Right forelimb (tissue), 1 donor: Measurements from ENCODE around the gene RSPH6A.

Experiments
- DNase-seq: peaks from one replicate; pipeline ENCODE4 v3.0.0-alpha.2; 2018

The RSPH6A gene

GRCh38 chr19:45779231-45780145 lies 35.6 kb downstream of the RSPH6A start:
- DNase-seq, result peak; percentile 80

GRCh38 chr19:45778010-45778661 lies 37.0 kb downstream of the RSPH6A start:
- DNase-seq, result no peak

- DNase-seq, result no peak
Measured at GRCh38 chr19:45777395-45777961, 37.6 kb downstream of the RSPH6A start.

- no peak for DNase-seq
Measured at GRCh38 chr19:45774765-45775164, 40.3 kb downstream of the RSPH6A start.

- no peak for DNase-seq
Measured at GRCh38 chr19:45773384-45773783, 41.7 kb downstream of the RSPH6A start.

- no peak for DNase-seq
Measured at GRCh38 chr19:45772912-45773311, 42.2 kb downstream of the RSPH6A start.

- no peak for DNase-seq
Measured at GRCh38 chr19:45772130-45772840, 42.8 kb downstream of the RSPH6A start.

GRCh38 chr19:45771311-45771933 lies 43.7 kb downstream of the RSPH6A start:
- DNase-seq, result no peak

- peak; percentile 95 for DNase-seq
Measured at GRCh38 chr19:45770192-45771101, 44.7 kb downstream of the RSPH6A start.

GRCh38 chr19:45769821-45770191 lies 45.3 kb downstream of the RSPH6A start:
- no peak for DNase-seq

GRCh38 chr19:45768984-45769782 lies 45.9 kb downstream of the RSPH6A start, which contains the start of gene SIX5:
SIX5 (minus strand) TSS chr19:45769252; CDS start chr19:45768844, 408 bp downstream.
- peak; percentile 100 for DNase-seq

GRCh38 chr19:45768655-45768983 lies 46.5 kb downstream of the RSPH6A start:
- no peak for DNase-seq

GRCh38 chr19:45767881-45768654 lies 47.0 kb downstream of the RSPH6A start:
- peak; percentile 80 for DNase-seq

- DNase-seq, result peak; percentile 85
Measured at GRCh38 chr19:45767410-45767880, 47.7 kb downstream of the RSPH6A start.

GRCh38 chr19:45766869-45767346 lies 48.2 kb downstream of the RSPH6A start:
- no peak for DNase-seq

- DNase-seq, result no peak
Measured at GRCh38 chr19:45766296-45766868, 48.7 kb downstream of the RSPH6A start.

- DNase-seq, result no peak
Measured at GRCh38 chr19:45765702-45766295, 49.3 kb downstream of the RSPH6A start.

GRCh38 chr19:45764945-45765701 lies 50.0 kb downstream of the RSPH6A start:
- DNase-seq, result no peak
